ENCODE data around the gene SNX11. TPM values are rescaled to one million over a fixed set of nuclear protein-coding genes. Genes with fewer than 3 reads are reported as not detected.

SNX11 gene
- total and polyA plus RNA-seq, 2 of the 8 experiments (the other 6 are each of a cell fraction or from before 2014, with no cell fraction given) = 21.1 to 21.4 TPM

DNA sequence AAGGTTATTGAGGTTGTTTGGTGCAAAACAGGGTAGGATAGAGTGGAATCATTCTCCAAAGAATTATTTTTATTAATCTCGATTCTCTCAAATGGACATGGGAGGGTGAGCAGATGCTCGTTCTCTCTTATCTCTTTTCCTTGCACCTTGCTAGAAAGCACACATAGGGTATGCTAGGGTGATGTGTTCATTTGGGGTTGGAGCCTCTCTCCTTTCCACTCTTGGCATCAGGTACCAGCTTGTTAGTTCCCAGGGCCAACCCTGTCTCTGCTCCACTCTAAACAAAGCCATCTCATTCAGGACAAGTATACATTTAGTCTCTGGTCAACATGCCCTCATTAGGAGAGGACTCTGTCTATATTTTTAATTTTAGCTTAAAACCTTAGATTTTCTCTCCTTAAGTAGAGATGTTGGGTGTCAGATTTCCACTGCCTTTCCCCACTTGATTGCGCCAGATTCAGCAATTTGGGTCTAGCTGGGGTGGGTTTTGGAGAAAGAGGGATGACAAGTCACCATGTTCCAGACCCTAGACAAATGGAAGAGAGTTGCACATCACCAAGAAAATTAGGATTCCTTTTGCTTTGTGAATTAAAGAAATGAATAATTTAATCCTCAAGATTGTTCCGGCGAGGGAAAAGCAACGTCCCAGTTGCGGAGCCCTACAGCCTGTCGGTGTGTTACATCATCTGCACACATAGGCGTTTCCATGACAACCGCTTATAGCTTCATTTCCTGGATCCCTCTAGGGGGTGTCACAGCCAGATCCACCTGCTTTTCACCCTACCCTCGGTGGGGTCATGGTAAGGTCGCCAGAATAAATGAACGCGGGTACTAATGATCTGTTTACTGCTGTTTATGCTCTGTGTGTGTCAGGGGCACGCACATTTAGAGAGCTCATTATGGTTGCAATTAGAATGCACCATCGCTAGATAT is 41.6 kb downstream of the SNX11 start (continued):
- TF ChIP-seq, protein P1, sequence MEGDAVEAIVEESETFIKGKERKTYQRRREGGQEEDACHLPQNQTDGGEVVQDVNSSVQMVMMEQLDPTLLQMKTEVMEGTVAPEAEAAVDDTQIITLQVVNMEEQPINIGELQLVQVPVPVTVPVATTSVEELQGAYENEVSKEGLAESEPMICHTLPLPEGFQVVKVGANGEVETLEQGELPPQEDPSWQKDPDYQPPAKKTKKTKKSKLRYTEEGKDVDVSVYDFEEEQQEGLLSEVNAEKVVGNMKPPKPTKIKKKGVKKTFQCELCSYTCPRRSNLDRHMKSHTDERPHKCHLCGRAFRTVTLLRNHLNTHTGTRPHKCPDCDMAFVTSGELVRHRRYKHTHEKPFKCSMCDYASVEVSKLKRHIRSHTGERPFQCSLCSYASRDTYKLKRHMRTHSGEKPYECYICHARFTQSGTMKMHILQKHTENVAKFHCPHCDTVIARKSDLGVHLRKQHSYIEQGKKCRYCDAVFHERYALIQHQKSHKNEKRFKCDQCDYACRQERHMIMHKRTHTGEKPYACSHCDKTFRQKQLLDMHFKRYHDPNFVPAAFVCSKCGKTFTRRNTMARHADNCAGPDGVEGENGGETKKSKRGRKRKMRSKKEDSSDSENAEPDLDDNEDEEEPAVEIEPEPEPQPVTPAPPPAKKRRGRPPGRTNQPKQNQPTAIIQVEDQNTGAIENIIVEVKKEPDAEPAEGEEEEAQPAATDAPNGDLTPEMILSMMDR (IDR thresholded peaks at IDR 0.05; ENCODE audit: control extremely low read depth in 1 of 3, insufficient read depth in 1 of 3, low read depth in 1 of 3, low read length in 3 of 3) = no peak
- TF ChIP-seq ZNF274 (IDR thresholded peaks at IDR 0.05; ENCODE audit: borderline replicate concordance, extremely low read depth, low read length) = no peak
